Activated naive CD4-positive, alpha-beta T cell treated with Interleukin-2 at 50 U/mL for 16 hours (primary cell): ENCODE results near the gene PRKCZ.
"Not testable (repeated sequence)": the region's sequence is repeated elsewhere in the genome, so short reads cannot be mapped to it uniquely, and the experiment has no call there.

ENCODE experiments used
- DNase-seq: peaks from one replicate; pipeline ENCODE4 v3.0.0-alpha.2; 2020

PRKCZ gene

DNA sequence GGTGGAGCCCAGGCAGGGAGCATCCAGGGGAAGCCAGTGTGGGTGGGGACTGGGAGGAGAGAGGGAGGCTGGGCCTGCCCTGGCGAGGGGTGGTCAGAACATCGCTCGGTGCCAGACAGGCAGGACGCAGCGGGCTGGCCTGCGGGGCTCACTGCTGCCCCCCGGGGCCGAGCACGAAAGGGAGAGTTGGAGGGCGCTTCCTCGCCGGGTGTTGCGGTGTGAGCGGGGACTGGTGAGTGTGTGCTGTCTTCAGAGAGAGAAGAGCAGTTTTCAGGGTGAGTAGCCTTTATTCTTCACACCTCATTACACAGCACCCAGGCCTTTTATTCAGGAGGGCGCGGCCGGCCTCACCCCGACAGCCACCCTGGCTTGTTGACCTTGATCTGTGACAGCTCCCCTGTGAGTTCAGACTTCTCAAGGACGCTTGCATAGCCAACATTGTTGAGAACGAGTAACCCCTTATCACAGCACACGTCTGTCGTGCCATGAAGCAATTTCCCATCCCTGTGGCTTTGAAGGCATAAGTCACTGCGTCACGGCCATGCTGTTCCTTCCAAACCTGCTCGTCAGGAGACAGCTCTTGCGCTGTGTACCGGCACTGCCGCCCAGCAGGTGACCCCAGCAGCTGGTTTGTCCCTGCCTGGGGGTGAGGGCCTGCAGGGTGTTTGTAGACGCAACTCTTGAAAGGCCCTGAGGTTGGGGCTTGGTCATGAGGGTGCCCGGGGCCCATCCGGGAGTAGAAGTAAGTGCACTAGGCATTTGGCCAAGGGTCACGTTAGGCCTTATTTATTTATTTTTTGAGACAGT, 54.6 kb downstream of the PRKCZ start:
- no peak for DNase-seq

DNA sequence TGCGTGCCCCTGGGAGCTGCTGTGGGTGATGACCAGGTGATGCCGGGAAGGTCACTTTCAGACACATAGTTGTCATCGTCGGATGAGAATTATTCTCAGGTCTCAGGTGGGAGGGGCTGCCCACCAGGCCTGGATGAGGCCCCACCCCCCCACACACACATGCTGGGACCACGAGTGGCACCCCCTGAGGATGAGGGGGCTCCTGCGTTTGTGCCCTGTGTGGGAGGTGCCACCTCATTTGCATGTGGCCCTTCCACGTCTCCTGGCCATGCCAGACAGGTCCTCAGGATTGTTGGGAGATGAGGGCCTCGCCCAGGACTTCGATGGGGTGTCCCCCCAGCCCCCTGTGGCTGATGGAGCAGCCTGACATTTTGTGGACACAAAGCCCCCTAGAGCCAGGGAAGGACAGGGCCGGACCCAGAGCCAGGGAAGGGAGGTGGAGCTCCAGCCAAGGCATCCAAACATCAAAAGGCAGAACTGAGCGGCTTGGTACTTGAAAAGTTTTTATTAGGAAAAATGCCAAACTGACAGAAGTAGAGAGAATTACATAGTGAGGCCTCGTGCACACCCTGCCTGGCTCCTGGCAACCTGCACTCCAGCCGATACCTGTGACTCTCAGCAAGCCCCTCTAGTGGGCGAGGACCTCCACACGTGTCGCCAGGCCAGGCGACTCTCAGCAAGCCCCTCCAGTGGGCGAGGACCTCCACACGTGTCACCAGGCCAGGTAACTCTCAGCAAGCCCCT, 55.7 kb downstream of the PRKCZ start:
- DNase-seq, result no peak

DNA sequence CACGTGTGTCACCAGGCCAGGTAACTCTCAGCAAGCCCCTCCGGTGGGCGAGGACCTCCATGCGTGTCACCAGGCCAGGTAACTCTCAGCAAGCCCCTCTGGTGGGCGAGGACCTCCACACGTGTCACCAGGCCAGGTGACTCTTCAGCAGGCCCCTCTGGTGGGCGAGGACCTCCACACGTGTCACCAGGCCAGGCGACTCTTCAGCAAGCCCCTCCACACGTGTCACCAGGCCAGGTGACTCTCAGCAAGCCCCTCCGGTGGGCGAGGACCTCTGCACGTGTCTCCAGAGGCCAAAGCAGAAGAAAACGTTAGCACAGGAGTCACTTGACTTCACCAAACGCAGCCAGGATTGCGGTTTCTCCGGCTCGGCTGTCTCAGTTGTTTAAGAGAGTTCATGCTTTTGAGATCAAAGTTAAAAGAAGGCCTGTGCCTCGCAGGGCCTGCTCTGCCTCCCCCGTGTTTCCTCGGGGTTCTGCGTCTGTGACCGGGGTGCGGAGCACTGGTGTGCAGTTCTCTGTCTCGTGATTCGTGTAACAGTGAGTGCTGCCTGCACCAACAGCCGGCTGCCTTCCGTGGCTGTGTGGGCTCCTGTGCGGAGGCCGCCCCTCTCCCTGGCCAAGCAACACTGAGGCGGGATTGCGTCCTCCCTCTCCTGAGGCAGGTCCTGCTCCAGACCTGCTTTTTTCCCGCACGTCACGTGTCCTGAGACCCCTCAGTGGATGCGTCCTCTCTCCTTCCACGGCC, 56.6 kb downstream of the PRKCZ start:
- DNase-seq, result no peak

DNA sequence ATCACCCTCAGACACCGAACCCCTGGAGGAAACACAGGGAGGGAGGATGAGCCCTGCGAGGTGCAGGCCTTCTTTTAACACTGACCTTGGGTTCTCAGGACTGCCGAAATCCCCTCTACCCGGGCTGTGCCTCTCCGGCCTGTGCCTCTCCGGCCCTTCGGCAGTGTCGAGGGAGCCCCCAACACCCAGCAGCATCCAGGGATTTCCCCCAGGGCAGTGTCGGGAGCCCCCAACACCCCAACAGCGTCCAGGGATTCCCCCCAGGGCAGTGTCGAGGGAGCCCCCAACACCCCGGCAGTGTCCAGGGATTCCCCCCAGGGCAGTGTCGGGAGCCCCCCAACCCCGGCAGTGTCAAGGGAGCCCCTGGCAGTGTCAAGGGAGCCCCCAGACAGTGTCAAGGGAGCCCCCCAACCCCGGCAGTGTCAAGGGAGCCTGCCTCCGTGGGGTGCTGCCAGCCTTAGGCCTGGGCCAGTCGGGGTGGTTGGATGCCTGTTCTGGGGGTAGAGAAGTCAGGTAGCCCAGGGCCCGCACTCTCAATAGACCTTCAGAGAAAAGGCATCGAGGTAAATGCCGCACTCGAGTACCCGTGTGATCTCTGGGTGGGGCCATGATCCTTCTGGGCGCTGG, 57.5 kb downstream of the PRKCZ start:
- DNase-seq, result no peak

DNA sequence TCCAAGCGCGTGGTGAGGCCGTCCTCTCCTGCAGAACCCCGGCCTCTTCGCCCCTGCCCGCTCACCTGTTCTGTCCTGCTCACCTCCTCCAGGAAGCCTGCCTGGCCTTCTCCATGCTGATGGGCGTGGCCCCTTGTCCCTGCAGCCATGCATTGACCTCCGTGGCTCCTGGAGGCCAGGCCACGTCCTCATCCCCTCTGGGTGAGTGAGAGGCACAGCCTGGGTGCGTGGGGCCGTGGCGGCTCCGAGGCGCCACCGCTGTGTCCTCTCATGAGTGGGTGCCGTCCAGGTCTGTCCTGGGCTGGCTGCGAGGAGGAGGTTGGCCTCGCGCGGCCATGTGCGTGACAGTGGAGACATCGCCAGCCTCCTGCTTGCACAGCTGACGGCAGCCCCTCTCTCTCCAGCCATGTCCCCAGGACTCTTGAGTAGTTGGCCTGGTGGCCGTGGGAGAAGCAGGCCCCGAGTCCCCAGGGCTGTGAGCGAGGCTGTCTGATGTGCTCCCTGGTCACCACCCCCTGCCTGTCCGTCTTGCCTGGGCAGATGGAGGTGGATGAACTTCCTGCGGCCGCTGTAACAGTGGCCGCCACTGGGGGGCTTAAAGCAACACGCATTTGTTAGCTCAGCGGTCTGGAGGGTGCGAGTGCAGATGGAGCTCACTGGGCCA, 58.1 kb downstream of the PRKCZ start:
- no peak for DNase-seq

DNA sequence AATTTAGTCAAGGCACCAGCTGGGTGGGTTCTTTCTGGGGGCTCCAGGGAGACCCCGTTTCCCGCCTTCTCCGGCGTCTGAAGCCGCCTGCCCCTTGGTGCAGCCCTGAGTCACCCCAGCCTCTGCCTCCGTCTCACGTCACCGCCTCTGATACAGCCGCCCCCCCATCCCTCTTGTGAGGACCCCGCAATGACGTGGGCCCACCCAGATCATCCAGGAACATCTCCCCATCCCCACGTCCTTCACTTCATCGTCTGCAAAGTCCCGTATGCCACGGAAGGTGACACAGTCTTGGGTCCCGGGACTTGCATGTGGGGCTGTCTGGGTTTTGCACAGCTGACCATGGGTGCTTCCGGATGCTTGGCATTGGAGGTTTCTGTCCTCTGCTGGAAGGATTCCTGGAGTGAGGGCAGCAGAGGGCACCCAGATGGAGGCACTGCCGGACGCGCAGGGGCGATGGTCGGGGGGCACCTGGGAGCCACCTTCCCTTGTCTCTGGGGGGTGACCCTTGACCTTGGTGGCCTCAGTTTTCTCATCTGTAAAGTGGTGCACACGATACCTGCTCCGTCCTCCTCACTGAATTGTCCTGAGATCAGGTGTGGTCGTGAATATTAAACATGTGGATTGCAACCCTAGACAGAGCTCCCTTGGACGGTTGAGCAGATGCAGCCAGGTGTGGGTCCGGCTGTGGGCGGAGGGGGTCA, 58.8 kb downstream of the PRKCZ start:
- no peak for DNase-seq

DNA sequence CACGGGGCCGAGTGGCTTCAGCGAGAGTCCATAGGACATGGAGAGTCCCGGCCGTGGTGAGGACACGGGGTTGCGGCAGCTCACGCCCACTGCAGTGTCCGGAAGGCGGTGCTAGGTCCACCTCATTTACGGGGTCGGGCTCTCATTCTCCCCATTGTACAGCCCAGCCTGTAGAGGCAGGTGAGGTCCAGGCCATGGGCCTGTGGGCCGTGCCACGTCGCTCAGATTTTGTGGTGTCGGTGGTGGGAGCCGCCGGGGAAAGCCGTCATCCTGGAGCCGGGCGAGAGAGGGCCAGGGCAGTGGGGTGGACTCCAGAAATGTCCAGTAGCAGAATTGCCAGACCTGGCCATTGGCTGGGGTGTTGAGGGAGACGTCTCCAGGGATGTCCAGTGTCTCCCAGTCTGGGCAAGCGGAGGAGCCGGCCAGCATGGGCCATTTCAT, 59.4 kb downstream of the PRKCZ start:
- no peak for DNase-seq

DNA sequence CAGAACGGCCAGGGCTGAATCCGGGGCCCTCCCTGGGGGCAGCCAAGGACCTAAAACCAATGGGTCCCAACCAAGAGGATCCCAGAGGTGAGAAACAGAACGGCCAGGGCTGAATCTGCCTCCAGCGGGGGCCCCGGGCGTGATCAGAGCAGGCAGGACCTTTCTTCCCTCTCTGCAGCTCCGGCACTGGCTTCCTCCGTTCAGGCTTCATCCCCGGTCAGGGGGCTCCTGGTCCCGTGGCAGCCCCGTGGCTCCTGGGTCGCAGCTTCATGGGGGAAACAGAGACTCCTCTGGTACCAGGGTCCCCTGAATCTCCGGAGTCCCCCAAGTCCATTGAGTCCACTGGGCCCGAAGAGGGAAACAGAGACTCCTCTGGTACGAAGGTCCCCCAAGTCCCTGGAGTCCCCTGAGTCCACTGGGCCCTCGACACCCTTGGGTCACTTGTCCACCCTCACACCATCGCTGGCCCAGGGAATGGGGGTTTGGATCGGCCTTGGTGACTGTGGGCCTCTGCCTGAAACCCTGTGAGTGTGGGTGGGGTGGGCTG, 60.1 kb downstream of the PRKCZ start:
- DNase-seq, result no peak

DNA sequence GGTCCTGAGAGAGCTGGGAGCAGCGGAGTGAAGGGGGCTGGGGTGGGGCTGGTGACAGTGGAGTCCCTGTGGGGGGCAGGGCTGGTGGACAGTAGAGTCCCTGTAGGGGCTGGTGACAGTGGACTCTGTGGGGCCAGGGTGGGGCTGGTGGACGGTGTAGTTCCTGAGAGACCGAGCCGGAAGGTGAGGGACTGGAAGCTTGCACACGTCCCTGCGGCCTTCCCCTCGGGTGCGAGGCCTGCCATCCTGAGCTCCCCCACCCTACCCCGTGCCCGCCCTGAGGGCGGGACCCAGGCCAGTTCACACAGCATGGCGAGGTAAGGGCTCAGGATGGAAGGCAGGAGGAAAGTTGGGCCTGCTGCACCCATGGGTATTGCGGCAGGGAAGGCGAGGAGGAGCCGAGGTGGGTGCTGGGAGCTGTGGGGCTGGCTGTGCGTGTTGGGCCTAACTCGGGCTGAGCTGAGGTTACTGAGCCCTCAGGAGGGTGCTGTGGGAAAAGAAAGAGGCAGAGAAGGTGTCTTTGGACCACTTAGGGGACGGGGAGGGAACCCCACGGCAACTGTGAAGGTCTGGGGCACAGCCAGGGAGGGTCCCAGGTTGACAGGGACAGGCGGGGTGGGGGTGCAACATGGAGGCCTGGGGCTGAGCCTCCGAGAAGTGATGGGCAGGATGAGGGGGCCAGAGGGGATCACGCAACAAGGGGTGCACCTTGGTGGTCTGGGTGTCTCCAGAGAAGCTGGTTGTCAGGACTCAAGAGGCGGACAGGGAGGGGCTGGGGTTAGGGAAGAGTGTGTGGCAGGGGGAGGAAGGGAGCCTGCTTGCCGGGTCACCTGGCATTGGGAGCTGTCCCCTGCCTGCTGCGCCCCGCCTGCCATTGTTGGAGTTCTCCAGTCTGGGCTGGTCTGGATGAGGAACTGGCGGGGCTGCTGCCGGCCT, 60.8 kb downstream of the PRKCZ start:
- DNase-seq, result no peak

DNA sequence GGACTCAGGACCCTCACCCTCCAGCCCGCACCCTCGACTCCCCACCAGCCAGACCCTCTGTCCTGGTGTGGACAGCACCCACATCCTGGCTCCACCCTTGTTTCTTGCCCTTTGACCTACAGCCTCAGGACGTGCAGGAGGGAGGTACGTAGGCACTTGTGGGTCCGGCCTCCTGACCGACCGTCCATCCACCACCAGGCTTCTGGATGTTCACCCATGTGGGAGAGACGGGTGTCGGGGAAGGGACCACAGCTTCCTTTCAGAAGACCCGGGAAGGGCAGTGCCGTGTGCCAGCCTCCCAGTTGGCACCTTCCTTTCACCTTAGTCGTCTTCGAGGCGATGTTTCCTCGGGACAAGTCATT, 61.4 kb downstream of the PRKCZ start:
- DNase-seq, result no peak

DNA sequence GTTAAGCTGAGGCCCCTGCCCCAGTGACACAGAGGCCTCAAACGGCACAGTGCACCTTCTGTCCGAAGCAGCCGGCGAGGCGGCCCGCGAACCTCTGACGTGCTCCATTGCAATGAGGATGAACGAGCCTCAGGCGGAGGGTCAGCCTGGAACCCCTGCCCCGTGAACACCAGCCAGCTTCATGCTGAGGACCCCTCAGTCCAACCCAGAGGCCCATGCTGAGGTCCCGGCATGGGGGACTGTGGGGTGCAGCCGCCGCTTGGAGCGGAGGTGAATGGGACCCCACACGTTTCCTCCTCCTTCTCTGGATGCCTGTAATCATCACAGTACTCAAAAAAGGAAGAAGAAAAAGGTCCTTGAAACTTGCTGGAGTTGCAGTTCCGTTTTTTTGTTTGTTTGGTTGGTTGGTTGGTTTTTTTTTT, 62.1 kb downstream of the PRKCZ start:
- no peak for DNase-seq

DNA sequence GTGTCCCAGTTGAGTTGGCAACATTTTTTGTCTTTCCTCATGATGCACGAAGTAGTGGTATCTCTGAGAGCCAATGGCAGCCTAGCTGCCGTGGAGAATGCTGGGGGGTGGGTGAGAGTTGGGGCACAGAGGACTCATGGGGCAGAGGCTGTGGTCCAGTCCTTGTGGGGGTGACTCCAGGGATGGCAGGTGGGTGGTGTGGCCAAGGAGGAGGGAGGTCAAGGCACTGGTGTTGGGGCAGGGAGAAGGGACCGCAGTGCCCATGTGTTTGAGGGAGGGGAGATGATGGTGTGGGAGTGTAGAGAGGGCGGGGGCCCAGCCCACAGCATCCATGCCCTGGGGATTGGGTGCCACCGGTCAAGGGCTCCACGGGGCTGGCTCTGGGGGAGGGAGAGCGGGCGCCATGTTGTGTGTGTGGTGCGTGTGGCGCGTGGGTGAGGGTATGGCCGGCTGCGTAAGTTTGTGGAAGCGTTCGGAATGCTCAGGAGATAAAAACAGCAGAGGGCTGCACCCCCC, 63.5 kb downstream of the PRKCZ start:
- DNase-seq, result no peak

DNA sequence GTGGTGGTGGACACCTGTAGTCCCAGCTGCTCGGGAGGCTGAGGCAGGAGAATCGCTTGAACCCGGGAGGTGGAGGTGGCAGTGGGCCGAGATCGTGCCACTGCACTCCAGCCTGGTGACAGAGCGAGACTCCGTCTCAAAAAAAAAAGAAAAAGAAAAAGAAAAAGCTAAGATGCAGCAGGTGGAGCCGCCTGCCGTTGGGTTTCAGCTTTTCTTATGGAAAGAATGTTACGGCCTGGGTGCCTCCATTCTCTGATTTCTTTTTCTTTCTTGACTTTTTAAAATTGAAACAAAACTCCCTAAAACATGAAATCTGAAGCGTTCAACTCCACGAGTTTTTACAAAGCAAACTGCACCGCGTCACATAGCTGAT, 64.4 kb downstream of the PRKCZ start:
- DNase-seq, result not testable (repeated sequence)

DNA sequence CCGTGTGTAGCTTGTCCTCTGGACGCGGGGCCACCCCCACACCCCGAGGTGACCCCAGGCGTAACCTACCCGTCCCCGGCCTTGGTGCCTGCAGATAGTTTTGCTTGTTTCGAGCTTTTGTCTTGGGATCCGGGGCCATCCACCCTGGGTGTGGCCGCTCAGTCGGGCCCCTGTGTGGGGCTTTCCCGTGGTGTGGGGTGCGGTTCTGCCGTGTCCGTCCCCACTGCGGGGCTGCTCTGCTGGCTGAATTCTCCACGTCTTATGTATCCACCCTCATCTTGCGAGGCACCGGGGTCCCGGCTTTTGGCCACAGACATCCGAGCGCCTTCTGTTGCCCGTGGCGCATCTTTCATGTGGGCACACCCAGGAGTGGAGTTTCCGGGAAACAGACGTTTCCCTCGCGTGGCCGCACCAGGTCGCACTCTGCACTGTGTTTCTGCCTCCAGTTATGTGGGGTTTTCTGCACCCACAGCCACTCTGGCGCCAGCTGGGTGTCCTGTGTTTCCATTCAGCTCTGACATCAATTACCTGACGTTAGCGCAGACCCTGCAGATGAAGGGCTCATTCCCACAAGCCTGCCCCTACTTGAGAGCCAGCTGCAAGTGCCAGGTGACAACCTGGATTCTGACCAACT, 64.9 kb downstream of the PRKCZ start:
- DNase-seq, result no peak

DNA sequence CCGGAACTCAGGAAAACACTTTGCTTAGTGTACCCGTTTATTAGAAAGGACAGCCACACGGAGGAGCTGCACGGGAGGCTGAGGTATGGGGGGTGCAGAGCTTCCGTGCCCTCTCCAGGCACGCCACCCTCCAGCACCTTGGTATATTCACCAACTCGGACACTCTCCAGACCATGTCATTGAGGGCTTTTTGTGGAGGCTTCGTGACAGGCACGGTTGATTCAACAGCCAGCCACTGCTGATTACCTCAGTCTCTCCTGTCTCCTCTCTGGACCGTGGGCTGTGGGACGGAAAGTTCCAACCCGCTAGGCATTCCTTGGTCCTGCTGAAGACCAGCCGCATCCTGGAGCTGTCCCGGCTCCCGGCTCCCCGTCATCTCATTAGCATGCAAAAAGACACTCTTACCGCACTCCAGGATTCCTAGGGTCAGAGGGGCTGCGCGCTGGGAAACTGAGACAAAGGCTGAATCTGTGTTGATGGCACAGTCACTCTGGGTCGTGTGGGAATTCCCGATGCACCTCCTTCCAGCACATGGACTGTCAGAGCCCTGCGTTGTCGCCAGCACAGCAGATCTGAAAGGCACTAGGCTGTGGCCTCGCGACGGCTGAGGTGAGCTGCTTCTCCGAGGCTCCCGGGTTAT, 65.6 kb downstream of the PRKCZ start:
- no peak for DNase-seq

DNA sequence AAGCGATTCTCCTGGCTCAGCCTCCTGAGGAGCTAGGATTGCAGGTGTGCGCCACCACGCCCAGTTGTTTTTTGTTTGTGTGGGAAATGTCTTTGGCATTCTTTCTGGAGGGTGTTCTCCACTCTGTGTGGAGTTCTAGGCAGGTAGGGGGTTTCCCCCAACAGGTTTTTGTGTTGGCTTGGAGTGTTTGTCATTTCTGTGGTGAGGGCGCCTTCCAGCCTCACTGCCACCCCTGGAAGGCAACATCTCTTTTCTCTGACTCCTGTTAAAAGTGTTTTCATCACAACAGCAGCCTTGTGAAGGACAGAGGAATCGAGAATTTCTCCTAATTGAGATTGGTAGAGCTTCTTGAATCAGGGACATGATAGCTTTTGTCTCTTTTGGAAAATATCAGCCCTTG, 69.7 kb downstream of the PRKCZ start:
- no peak for DNase-seq

DNA sequence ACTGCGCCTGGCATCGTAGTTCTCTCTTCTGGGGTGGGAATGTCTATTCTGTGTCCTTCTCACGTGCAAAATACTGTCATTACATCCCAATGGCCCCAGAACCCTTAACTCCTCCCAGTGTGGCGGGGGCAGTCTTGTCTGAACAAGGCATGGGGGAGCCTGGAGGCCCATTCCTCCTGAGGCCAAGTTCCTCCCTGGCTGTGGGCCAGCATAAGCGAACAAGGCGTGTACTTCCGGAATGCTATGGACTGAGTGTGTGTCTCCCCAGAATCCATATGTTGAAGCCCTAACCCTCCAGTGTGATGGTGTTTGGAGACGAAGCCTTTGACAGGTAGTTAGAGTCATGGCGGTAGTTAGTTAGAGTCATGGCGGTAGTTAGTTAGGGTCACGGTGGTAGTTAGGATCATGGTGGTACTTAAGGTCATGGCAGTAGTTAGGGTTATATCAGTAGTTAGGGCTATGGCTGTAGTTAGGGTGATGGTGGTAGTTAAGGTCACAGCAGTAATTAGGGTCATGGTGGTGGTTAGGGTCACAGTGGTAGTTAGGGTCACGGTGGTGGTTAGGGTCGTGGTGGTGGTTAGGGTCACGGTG, 71.0 kb downstream of the PRKCZ start:
- DNase-seq, result no peak

DNA sequence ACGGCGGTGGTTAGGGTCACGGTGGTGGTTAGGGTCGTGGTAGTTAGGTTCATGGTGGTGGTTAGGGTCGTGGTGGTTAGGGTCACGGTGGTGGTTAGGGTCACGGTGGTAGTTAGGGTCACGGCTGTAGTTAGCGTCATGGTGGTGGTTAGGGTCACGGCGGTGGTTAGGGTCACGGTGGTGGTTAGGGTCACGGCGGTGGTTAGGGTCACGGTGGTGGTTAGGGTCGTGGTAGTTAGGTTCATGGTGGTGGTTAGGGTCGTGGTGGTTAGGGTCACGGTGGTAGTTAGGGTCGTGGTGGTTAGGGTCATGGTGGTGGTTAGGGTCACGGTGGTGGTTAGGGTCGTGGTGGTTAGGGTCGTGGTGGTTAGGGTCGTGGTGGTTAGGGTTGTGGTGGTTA, 71.6 kb downstream of the PRKCZ start:
- not testable (repeated sequence) for DNase-seq
